ENCODE measurements around the gene SH2D3A.

Gene SH2D3A

GRCh38 chr19:6707011-6707657 lies 60.1 kb downstream of the SH2D3A start:
- DNase-seq: no peak
- H3K36me3 Mint-ChIP-seq (ENCODE audit: low read depth): no peaks in the 10 kb centered on the region
- peaks cover 64% of the 10 kb centered on the region for H3K27me3 Mint-ChIP-seq (ENCODE audit: low read depth, poor library complexity)
- H3K9me3 Mint-ChIP-seq: peaks cover 4% of the 10 kb centered on the region
- H3K4me1 Mint-ChIP-seq: no peaks in the 10 kb centered on the region
- H3K27ac Mint-ChIP-seq: no peak overlapping the region
- TF ChIP-seq CTCF (IDR thresholded peaks at IDR 0.05): no peak
- H3K4me3 Mint-ChIP-seq: no peak overlapping the region

GRCh38 chr19:6706633-6706958 lies 60.6 kb downstream of the SH2D3A start:
- Mint-ChIP-seq H3K36me3 (ENCODE audit: low read depth) (no peaks in the 10 kb centered on the region), H3K27ac (no peak overlapping the region), H3K4me3 (no peak overlapping the region), H3K9me3 (peaks cover 4% of the 10 kb centered on the region), H3K27me3 (ENCODE audit: low read depth, poor library complexity) (peaks cover 63% of the 10 kb centered on the region), H3K4me1 (no peaks in the 10 kb centered on the region)
- no peak for DNase-seq
- TF ChIP-seq CTCF (IDR thresholded peaks at IDR 0.05): no peak

GRCh38 chr19:6705931-6706632 lies 61.2 kb downstream of the SH2D3A start:
- Mint-ChIP-seq H3K36me3 (ENCODE audit: low read depth) (no peaks in the 10 kb centered on the region), H3K4me3 (no peak overlapping the region), H3K9me3 (peaks cover 4% of the 10 kb centered on the region), H3K27ac (no peak overlapping the region), H3K27me3 (ENCODE audit: low read depth, poor library complexity) (peaks cover 58% of the 10 kb centered on the region), H3K4me1 (no peaks in the 10 kb centered on the region)
- no peak for DNase-seq
- TF ChIP-seq CTCF (IDR thresholded peaks at IDR 0.05): no peak

Data from nephron progenitor cell (in vitro differentiated cells).